GM13977 (cell line): ENCODE results near the gene CMTR1.

Source experiments
- DNase-seq: peaks from one replicate; pipeline ENCODE4 v3.0.0; 2012; ENCODE audit warnings: low spot score
- in situ Hi-C: fragments of 300-500 bp; cut with MboI; formaldehyde crosslinking; loops from one replicate; pipeline ENCODE4 v1.12.0; 2022; ENCODE audit warnings: low sequenced_read_pairs, low pct_unique_long_range_greater_than_20kb, mixed read lengths, inconsistent platforms; ENCODE audit not compliant: unreplicated experiment
- TF ChIP-seq, protein P1 (sequence below): IDR thresholded peaks from 2 replicates; pipeline ENCODE4 v1.5.1; 2012; ENCODE audit warnings: mild to moderate bottlenecking, control low read depth; ENCODE audit not compliant: insufficient read depth; ENCODE audit errors: extremely low read depth, missing control alignments

Gene CMTR1

DNA sequence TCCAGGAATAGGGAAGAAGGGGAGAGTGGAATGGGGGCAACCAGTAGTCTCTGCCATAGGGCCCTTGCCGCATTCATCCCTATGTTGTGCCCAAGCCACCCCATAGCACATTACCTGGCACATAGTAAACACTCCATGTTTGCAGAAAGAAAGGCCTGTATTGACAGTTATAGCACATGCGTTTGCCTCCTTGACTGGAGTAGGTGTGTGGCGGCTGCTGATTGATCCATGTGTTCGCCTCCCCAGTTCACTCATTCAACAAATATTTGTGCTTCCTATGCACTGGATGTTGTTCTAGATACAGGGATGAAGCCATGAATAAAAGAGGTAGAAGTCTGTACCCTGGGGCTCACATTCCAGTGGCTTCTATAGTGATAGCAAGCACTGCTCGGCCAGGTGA is 86.4 kb downstream of the CMTR1 start:
- in situ Hi-C loops = no loop called here
- TF ChIP-seq, protein P1, sequence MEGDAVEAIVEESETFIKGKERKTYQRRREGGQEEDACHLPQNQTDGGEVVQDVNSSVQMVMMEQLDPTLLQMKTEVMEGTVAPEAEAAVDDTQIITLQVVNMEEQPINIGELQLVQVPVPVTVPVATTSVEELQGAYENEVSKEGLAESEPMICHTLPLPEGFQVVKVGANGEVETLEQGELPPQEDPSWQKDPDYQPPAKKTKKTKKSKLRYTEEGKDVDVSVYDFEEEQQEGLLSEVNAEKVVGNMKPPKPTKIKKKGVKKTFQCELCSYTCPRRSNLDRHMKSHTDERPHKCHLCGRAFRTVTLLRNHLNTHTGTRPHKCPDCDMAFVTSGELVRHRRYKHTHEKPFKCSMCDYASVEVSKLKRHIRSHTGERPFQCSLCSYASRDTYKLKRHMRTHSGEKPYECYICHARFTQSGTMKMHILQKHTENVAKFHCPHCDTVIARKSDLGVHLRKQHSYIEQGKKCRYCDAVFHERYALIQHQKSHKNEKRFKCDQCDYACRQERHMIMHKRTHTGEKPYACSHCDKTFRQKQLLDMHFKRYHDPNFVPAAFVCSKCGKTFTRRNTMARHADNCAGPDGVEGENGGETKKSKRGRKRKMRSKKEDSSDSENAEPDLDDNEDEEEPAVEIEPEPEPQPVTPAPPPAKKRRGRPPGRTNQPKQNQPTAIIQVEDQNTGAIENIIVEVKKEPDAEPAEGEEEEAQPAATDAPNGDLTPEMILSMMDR = no peak

DNA sequence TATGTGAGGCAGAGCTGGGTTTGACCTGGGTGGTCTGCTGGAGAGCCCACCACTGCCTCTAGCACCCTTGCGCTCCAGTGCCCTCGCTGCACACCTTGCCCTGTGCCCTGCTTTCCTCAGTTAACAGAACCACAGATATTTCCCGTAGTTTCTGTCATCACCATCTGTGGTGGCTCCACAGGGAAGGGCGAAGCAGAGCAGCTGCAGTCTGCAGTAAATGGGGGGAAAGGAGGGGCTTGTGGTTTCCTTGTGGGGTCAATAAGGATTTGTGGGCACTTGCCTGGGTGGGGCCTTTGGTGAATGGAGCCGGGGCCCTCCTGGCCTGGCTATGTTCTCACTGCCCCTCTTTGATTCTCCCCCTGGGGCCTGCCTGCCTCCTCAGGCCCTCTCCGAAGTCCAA is 87.9 kb downstream of the CMTR1 start:
- TF ChIP-seq, protein P1 = no peak
- in situ Hi-C loops = no loop called here
- no peak for DNase-seq

More for the DNA sequence above, 86.4 kb downstream of the CMTR1 start:
- DNase-seq = no peak

DNA sequence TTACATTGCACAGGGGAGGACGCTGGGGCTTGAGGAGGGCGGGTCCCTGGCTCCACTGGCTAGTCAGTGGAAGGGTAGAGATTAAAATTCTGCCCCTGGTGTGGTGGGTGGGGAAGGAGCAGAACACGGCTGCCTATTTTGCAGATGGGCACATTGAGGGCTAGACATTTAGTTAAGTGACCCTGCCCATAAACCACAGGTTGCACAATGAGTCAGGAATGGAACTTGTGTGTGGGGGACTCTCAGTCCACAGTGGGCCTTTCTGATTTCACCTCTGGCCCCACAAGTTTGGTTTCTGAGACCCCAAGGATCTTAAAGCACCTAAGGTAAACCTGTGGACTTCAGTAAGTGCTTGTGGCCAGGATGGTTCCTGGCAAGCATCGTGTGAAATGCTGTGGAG is 88.7 kb downstream of the CMTR1 start:
- TF ChIP-seq, protein P1 = no peak
- in situ Hi-C loops = no loop called here
- DNase-seq = no peak

DNA sequence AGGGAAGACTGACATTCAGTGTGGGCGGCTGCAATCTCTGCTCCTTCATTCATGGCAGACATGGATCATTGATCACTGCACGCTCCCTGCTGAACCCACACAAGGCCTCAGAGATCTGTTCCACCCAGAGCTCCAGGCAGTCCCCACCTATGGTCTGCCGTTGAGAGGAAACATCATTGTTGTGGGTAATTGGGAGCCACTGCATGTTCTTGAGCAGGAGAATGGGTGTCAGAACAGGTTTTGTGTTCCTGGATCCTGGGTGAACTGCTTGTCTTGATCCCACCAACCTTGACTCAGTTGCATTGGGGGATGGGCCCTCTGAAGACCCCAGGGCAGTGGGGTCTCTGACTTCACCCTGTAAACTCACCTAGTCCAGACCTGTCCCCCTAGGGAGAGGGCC is 89.8 kb downstream of the CMTR1 start:
- in situ Hi-C loops = no loop called here
- TF ChIP-seq, protein P1 = no peak
- DNase-seq = no peak

DNA sequence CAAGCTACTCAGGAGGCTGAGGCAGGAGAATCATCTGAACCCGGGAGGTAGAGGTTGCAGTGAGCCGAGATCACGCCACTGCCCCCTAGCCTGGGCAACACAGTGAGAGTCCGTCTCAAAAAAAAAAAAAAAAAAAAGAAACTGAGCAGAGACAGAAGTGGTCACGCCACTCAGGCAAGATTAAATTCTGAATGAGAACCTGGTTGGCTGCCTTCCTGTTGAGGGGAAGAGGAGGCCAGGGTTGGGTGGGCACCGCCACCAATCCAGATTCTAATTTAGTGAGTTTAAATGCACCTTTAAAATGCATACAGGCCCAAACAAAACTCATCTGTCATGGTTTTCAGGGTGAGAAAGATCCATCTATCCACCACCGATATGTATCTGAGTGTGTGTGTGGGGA is 90.4 kb downstream of the CMTR1 start:
- TF ChIP-seq, protein P1 = no peak
- in situ Hi-C loops = no loop called here
- no peak for DNase-seq

DNA sequence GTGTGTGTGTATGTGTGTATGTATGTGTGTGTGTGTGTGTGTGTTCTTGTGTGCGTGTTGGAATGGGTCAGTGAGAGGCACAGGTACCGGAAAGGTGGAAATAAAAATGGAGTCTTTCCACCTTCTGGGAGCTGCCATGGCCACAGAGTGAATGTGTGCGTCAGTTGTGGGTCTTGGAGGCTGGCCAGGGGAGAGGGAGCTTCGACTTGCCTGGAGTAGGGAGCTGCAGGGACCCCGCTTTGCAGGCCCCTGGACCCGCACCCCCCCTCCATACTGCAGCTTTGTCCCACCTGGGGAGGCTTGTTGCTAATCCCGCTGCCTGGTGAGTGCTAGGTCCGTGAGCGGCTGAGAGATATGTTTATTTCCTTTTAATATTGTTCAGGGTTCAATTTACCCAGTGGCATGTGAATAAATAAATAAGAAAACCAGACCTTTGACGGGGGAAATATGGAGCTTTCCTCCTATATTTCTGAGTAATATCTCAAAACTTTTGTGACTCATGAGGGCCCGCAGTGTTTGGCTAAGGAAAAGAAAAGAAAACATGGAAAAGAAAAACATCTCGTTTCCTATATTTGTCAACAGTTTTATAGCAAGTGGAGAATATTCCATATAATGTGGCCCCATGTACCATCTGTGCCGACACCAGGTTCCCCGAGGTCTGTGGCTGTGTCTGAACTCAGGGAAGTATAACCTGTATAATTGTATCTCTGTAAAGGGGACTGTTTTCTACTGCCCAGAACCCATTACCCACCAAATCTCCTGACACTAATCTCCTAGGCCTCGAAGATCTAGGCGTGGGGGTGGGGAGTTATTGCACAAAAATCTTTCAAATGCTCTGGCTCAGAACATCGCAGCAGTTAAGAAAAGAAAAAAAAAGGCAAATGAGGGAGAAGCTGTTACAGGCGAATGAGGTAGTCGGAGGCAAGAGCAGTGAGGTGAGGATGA is 91.3 kb downstream of the CMTR1 start:
- in situ Hi-C loops = no loop called here
- no peak for DNase-seq
- TF ChIP-seq, protein P1 = no peak
